Upper lobe of right lung (tissue), 1 donor: ENCODE results near the gene TRAPPC3L. TPM values are rescaled to one million over a fixed set of nuclear protein-coding genes. Genes with fewer than 3 reads are reported as not detected.

Experiments
- ATAC-seq: fragments of 200-7000 bp; cut with Tn5 transposase; one replicate; pipeline ENCODE4 v1.9.1; 2020; ENCODE audit warnings: mild to moderate bottlenecking, moderate library complexity
- DNase-seq: peaks from one replicate; pipeline ENCODE4 v3.0.0-alpha.2; 2020
- H3K27ac ChIP-seq: fragments of 200-600 bp; one replicate; pipeline ENCODE4 v1.8.0; 2022
- H3K27me3 ChIP-seq: fragments of 200-600 bp; one replicate; pipeline ENCODE4 v1.8.0; 2022; ENCODE audit warnings: mild to moderate bottlenecking
- H3K36me3 ChIP-seq: fragments of 200-600 bp; one replicate; pipeline ENCODE4 v1.8.0; 2022
- H3K4me1 ChIP-seq: fragments of 200-600 bp; one replicate; pipeline ENCODE4 v1.8.0; 2022
- H3K4me3 ChIP-seq: fragments of 200-600 bp; one replicate; pipeline ENCODE4 v1.8.0; 2022; ENCODE audit warnings: mild to moderate bottlenecking
- H3K9me3 ChIP-seq: fragments of 200-600 bp; one replicate; pipeline ENCODE4 v1.8.0; 2022
- CTCF ChIP-seq: fragments of 200-600 bp; IDR thresholded peaks from one replicate; pipeline ENCODE4 v1.8.0; 2022; ENCODE audit warnings: antibody characterized with exemption
- intact Hi-C: fragments of 100-400 bp; cut with DNase I; formaldehyde crosslinking; loops from one replicate; pipeline ENCODE4 v1.11.0; 2022
- long read RNA-seq: library from polyadenylated mRNA; unstranded; transcript quantifications from one replicate; pipeline ENCODE4 v2.0.0, GENCODE V29; 2021
- total RNA-seq: library from RNA; stranded (reverse); fragmentation: NEBNext Ultra II Directional; extraction: Animal tissue kit (Norgen Biotek cat#: 25700); gene quantifications from one replicate; pipeline ENCODE4 v1.2.1, GENCODE V29; 2021
- donor health status: DM: no; HTN: yes; CAD: no; lungs with severe emphysema.

Gene TRAPPC3L
- total RNA-seq: 0.64 TPM
- long read RNA-seq, partial matches to known transcripts: 0 of 1 reads
- long read RNA-seq, other reads (novel, unspliced or antisense): 0 of 1 reads

GRCh38 chr6:116545651-116546050 is at the start of gene TRAPPC3L:
TSS of gene TRAPPC3L (minus strand) at chr6:116545684. CDS start at chr6:116545514, 170 bp downstream.
- Histone ChIP-seq H3K27ac (no peak within 1 kb of the TSS), H3K4me1 (no peaks in the 10 kb centered on the region), H3K36me3 (no peaks in the 10 kb centered on the region), H3K9me3 (no peaks in the 10 kb centered on the region), H3K4me3 (no peak within 1 kb of the TSS), H3K27me3 (peaks cover 16% of the 10 kb centered on the region)
- TF ChIP-seq CTCF: no peak
- no peak for ATAC-seq
- no peak for DNase-seq
- intact Hi-C loops: no loop called here

- H3K36me3 ChIP-seq: peaks cover 55% of the 10 kb centered on the region
- H3K27me3 ChIP-seq: no peaks in the 10 kb centered on the region
- intact Hi-C loops: no loop called here
- ATAC-seq: no peak
- H3K4me3 ChIP-seq: no peak overlapping the region
- H3K27ac ChIP-seq: no peak overlapping the region
- no peaks in the 10 kb centered on the region for H3K9me3 ChIP-seq
- no peak for DNase-seq
- no peak for TF ChIP-seq CTCF
- H3K4me1 ChIP-seq: no peaks in the 10 kb centered on the region
Measured at GRCh38 chr6:116595247-116595646, 49.8 kb upstream of the TRAPPC3L start.

- Histone ChIP-seq H3K4me1 (no peaks in the 10 kb centered on the region), H3K27me3 (no peaks in the 10 kb centered on the region), H3K36me3 (peaks cover 73% of the 10 kb centered on the region), H3K27ac (no peak overlapping the region), H3K4me3 (no peak overlapping the region), H3K9me3 (no peaks in the 10 kb centered on the region)
- DNase-seq (no peak), ATAC-seq (no peak)
- intact Hi-C loops: no loop called here
- TF ChIP-seq CTCF: no peak
Measured at GRCh38 chr6:116586738-116587137, 41.3 kb upstream of the TRAPPC3L start.

- H3K9me3 ChIP-seq: no peaks in the 10 kb centered on the region
- ATAC-seq: no peak
- H3K27ac ChIP-seq: no peak overlapping the region
- H3K27me3 ChIP-seq: no peaks in the 10 kb centered on the region
- no peak overlapping the region for H3K4me3 ChIP-seq
- TF ChIP-seq CTCF: no peak
- intact Hi-C loops: no loop called here
- no peak for DNase-seq
- no peaks in the 10 kb centered on the region for H3K4me1 ChIP-seq
- H3K36me3 ChIP-seq: peaks cover 73% of the 10 kb centered on the region
Measured at GRCh38 chr6:116586276-116586675, 40.8 kb upstream of the TRAPPC3L start.

- H3K9me3 ChIP-seq: no peaks in the 10 kb centered on the region
- TF ChIP-seq CTCF: no peak
- no peak overlapping the region for H3K4me3 ChIP-seq
- H3K36me3 ChIP-seq: peaks cover 52% of the 10 kb centered on the region
- ATAC-seq (no peak), DNase-seq (no peak)
- intact Hi-C loops: no loop called here
- H3K27me3 ChIP-seq: no peaks in the 10 kb centered on the region
- peaks cover 5% of the 10 kb centered on the region for H3K4me1 ChIP-seq
- no peak overlapping the region for H3K27ac ChIP-seq
Measured at GRCh38 chr6:116580198-116580597, 34.7 kb upstream of the TRAPPC3L start.

GRCh38 chr6:116579143-116579542 is 33.7 kb upstream of the TRAPPC3L start:
- no peaks in the 10 kb centered on the region for H3K9me3 ChIP-seq
- no peak overlapping the region for H3K4me3 ChIP-seq
- H3K27ac ChIP-seq: no peak overlapping the region
- TF ChIP-seq CTCF: no peak
- H3K4me1 ChIP-seq: peaks cover 5% of the 10 kb centered on the region
- no peaks in the 10 kb centered on the region for H3K27me3 ChIP-seq
- intact Hi-C loops: no loop called here
- DNase-seq (no peak), ATAC-seq (no peak)
- H3K36me3 ChIP-seq: peaks cover 44% of the 10 kb centered on the region
